ENCODE results near the gene ODF2L. TPM values are rescaled to one million over a fixed set of nuclear protein-coding genes. Genes with fewer than 3 reads are reported as not detected.

The ODF2L gene
- total RNA-seq, 4 donors from 2014 or later = 30.2 to 65.1 (median 45.8) TPM

DNA sequence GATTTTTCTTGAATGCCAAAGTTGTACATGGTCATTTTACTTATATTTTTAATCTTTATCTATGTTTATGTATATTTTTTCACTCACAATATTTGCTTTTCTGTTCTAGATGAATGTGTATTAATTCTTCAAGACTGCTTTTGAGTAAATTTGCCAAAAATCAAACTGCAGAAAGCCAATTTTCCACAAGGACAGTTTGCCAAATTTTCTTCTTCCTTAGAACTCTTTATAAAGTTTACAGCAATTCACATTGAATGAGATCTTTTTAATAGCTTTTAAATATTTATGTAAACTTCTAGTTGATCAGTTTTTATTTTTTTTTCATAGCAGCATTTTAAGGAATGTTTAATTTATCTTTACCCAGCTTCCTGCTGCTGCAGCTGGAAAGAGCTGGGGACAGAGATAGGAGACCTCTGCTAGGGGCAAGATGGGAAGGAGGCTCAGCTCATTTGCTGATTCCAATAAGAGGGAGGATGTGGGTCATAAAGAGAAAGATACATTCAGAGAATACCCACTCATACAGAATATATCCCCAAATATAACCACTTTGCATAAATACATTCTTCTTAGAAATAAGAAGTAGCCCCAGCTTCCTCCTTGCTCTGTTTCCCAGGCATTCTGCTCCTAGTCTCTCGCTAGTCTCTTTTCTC, 93.0 kb downstream of the ODF2L start:
- Histone ChIP-seq H3K4me1 (no peaks in the 10 kb centered on the region), H3K27me3 (no peaks in the 10 kb centered on the region), H3K4me3 (no peak overlapping the region), H3K9me3 (peaks cover 0 to 5% (median 0%) of the 10 kb centered on the region in 4 donors), H3K27ac (no peak overlapping the region), H3K36me3 (no peaks in the 10 kb centered on the region)
- TF ChIP-seq POLR2A (IDR thresholded peaks at IDR 0.05) = no peak
- TF ChIP-seq, protein P1, sequence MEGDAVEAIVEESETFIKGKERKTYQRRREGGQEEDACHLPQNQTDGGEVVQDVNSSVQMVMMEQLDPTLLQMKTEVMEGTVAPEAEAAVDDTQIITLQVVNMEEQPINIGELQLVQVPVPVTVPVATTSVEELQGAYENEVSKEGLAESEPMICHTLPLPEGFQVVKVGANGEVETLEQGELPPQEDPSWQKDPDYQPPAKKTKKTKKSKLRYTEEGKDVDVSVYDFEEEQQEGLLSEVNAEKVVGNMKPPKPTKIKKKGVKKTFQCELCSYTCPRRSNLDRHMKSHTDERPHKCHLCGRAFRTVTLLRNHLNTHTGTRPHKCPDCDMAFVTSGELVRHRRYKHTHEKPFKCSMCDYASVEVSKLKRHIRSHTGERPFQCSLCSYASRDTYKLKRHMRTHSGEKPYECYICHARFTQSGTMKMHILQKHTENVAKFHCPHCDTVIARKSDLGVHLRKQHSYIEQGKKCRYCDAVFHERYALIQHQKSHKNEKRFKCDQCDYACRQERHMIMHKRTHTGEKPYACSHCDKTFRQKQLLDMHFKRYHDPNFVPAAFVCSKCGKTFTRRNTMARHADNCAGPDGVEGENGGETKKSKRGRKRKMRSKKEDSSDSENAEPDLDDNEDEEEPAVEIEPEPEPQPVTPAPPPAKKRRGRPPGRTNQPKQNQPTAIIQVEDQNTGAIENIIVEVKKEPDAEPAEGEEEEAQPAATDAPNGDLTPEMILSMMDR (IDR thresholded peaks at IDR 0.05) = no peak
- no peak for TF ChIP-seq EP300 (IDR thresholded peaks at IDR 0.05)
- 83 to 91% methylated on average over 1 of the region's 1 CpG for whole genome bisulfite sequencing, 2 donors
- no peak for DNase-seq (ENCODE audit: low spot score in 2 of 2)

Small RNA genes lying within 50 kb of the gene (small RNA-seq; reads per million reads assigned to genes)
- gene MIR7856 = not detected

Other genes starting within 250 kb of the ODF2L start
- 1 to 10 TPM; 1.0 to 2.8 (median 1.9) TPM for gene COL24A1, start 239.6 kb downstream of the ODF2L start, total RNA-seq
- not detected for gene CLCA2, start 27.8 kb upstream of the ODF2L start, total RNA-seq
- not detected for gene CLCA1, start 72.6 kb upstream of the ODF2L start, total RNA-seq
- not detected for gene CLCA4, start 150.8 kb upstream of the ODF2L start, total RNA-seq